ENCODE measurements around the gene GRB2. TPM values are rescaled to one million over a fixed set of nuclear protein-coding genes. Genes with fewer than 3 reads are reported as not detected.

Gene GRB2
- total RNA-seq, 2 experiments from 2014 or later: 149 to 155 TPM

DNA sequence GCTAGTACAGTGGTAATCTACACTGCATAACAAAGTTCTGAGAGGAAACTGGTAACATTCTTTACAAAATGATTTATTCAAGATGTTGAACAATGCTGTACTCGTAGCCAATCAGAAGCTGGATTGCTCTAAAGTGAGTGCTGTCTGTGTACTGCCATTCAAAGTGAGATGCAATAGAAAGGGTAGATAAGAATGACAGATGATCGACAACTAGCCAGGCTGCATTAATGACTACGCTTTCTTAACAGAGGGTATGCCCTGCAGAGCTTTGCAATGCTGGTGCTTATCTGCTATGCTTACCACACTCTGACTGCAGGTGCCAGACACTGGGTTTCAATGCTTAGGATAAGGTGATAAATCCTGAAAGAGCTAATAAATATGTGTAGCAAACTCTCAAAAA, 70.2 kb downstream of the GRB2 start:
- DNase-seq (no peak), ATAC-seq (ENCODE audit: low read depth) (no peak)
- H3K4me1 Mint-ChIP-seq: peaks cover 58% of the 10 kb centered on the region
- H3K9me3 Mint-ChIP-seq: no peaks in the 10 kb centered on the region
- no peak overlapping the region for H3K4me3 Mint-ChIP-seq
- no peaks in the 10 kb centered on the region for H3K27me3 Mint-ChIP-seq
- peaks cover 18% of the 10 kb centered on the region for H3K36me3 Mint-ChIP-seq
- POLR2A ChIA-PET: interaction anchor here (1.4 to 3.3 kb wide), 3 partner anchors 10 to 65 kb away, joined by 5 to 14 read pairs (median 12); partner anchors contain the start of genes MIF4GD and SLC25A19
- peak overlapping the region; percentile 20 for H3K27ac Mint-ChIP-seq

DNA sequence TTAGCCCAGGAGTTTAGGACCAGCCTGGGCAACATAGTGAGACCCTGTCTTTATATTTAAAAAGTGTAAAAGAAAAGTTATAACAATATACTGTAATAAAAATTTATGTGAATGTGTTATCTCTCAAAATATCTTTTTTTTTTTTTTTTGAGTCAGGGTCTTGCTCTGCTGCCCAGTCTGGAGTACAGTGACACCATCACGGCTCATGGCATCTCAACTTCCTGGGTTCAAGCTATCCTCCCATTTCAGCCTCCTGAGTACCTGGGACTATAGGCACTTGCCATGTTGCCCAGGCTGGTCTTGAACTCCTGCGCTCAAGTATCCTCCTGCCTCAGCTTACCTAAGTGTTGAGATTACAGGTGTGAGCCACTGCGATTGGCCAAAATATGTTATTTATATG, 70.8 kb downstream of the GRB2 start:
- H3K27ac Mint-ChIP-seq: peak overlapping the region; percentile 1
- ATAC-seq (ENCODE audit: low read depth): no peak

DNA sequence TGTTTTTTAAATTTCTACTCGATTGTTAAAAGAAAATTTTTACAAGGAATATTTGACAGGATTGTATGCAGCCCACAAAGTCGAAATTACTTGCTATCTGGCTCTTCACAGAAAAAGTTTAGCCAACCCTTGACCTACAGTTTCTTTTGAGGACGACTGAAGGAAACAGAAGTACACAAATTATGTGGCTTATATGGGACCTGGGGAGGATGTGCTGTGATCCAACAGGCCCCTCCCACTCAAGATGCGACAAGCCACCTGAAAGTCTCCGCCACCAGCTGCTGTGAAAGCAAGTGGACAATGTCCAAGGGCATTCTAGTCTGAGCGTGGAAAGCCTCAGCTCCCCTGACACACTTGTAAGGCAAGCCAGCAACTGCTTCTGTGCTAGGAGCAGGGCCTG, 73.8 kb downstream of the GRB2 start:
- POLR2A ChIA-PET: interaction anchor here (1.5 kb wide), 1 partner anchor 70 kb away, joined by 3 read pairs; the partner anchor contains the start of genes GGA3 and MRPS7
- peak; percentile 42 for ATAC-seq (ENCODE audit: low read depth)
- no peak overlapping the region for H3K4me3 Mint-ChIP-seq
- no peaks in the 10 kb centered on the region for H3K27me3 Mint-ChIP-seq
- H3K27ac Mint-ChIP-seq: peak overlapping the region; percentile 21
- no peak for DNase-seq
- H3K9me3 Mint-ChIP-seq: no peaks in the 10 kb centered on the region
- H3K36me3 Mint-ChIP-seq: peaks cover 15% of the 10 kb centered on the region
- peaks cover 54% of the 10 kb centered on the region for H3K4me1 Mint-ChIP-seq

More for the DNA sequence above, 70.8 kb downstream of the GRB2 start:
- Mint-ChIP-seq H3K27me3 (no peaks in the 10 kb centered on the region), H3K4me1 (peaks cover 55% of the 10 kb centered on the region), H3K4me3 (no peak overlapping the region), H3K9me3 (no peaks in the 10 kb centered on the region), H3K36me3 (peaks cover 15% of the 10 kb centered on the region)
- POLR2A ChIA-PET: interaction anchor here (3.3 kb wide), 1 partner anchor 11 kb away, joined by 14 read pairs; no protein-coding TSS in a partner anchor
- DNase-seq: no peak

DNA sequence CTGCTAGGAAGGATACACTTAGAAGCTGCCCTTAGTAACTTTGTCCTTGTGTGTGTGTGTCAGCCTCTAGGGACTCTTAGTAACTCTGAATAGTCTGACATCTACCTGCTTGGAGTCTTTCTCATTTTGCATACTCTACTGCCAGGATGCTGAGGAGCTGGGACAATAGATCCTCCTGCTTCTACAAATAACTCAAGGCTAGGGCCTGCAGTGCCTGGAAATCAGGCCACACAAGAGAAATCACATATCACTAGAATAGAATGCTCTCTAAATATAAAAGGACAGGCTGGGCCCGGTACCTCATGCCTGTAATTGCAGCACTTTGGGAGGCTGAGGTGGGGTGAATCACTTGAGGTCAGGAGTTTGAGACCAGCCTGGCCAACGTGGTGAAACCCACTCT, 77.7 kb downstream of the GRB2 start:
- peaks cover 49% of the 10 kb centered on the region for H3K4me1 Mint-ChIP-seq
- H3K4me3 Mint-ChIP-seq: no peak overlapping the region
- peaks cover 25% of the 10 kb centered on the region for H3K36me3 Mint-ChIP-seq
- ATAC-seq (ENCODE audit: low read depth): no peak
- DNase-seq: no peak
- POLR2A ChIA-PET: no interaction called here
- H3K27me3 Mint-ChIP-seq: no peaks in the 10 kb centered on the region
- no peaks in the 10 kb centered on the region for H3K9me3 Mint-ChIP-seq
- H3K27ac Mint-ChIP-seq: no peak overlapping the region

DNA sequence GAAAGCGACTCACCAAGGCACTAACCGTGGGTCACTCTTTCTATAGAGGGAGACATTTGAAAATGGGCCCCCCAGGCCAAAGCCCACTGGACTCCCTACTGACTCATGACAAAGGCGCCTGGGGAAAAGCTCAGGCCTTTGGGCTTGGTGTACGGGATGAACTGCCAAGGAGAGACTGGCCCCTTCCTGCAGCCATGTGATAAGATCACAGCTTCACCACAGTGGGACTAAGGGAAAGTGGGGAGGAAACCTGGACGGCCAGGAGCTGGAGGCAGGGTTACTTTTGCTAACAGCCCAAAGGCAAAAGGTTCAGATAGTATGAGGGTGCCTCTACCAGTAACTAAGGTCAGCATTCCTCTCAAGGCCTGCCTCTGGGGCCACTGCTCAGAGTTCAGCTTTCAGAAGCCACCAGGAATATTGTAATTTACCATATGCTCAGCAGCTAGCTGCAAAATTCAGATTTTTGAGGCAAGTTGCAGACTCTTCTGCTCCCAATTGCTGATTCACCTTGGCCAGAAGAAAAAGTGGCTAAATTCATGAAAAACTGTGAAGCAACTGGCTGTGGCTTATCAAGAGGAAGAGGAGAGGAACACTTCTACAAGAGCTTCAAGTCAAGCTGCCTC, 79.1 kb downstream of the GRB2 start:
- H3K36me3 Mint-ChIP-seq: peaks cover 20% of the 10 kb centered on the region

DNA sequence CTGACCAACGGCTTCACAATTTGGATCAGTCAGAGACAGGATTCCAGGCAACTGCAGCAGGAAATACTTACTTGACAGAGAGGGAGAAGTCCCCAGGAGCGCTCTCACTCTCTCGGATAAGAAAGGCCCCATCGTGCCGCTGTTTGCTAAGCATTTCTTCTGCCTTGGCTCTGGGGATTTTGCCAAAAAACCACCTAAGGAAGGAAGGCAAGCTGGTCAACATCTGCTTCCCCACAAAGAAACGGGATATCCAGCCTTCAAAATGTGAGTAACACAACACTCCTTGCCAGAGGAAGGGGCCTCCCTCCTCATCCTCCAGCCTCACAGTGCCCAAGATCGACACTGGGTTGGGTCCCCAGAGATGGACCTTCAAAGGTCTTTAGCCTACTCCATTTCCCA, 79.7 kb downstream of the GRB2 start:
- Mint-ChIP-seq H3K27me3 (no peaks in the 10 kb centered on the region), H3K9me3 (no peaks in the 10 kb centered on the region), H3K4me1 (peaks cover 35% of the 10 kb centered on the region), H3K36me3 (peaks cover 20% of the 10 kb centered on the region), H3K27ac (peak overlapping the region; percentile 17), H3K4me3 (no peak overlapping the region)
- DNase-seq (no peak), ATAC-seq (ENCODE audit: low read depth) (no peak)
- POLR2A ChIA-PET: interaction anchor here (1.3 to 1.4 kb wide), 2 partner anchors 11 to 20 kb away, joined by 7 read pairs; no protein-coding TSS in a partner anchor

More for the DNA sequence above, 79.1 kb downstream of the GRB2 start:
- no peaks in the 10 kb centered on the region for H3K27me3 Mint-ChIP-seq
- peak overlapping the region; percentile 17 for H3K27ac Mint-ChIP-seq
- no peaks in the 10 kb centered on the region for H3K9me3 Mint-ChIP-seq
- ATAC-seq (ENCODE audit: low read depth) (no peak), DNase-seq (no peak)
- POLR2A ChIA-PET: interaction anchor here (0.6 to 1.4 kb wide), 3 partner anchors 10 to 52 kb away, joined by 3 to 7 read pairs (median 7); no protein-coding TSS in a partner anchor
- H3K4me3 Mint-ChIP-seq: no peak overlapping the region
- H3K4me1 Mint-ChIP-seq: peaks cover 38% of the 10 kb centered on the region

DNA sequence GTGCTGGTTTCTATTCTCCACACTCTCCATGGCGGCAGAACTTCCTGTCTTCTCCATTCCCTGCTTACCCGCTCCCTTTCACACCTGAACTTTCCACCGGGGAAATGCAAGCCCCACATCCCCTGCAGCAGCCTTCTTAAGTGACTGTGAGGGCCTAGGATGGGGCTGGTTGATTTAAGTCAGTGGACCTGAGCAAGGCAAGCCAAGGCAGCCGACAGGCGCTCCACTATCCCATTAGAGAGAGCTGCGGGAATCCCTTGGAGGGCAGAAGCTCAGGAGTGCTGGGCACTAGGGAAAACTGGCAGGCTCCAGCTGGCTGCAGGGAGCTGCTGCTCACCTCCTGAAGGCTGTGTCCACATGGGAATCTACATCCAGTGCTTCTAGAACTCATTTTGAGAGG, 80.1 kb downstream of the GRB2 start:
- H3K9me3 Mint-ChIP-seq: no peaks in the 10 kb centered on the region
- no peak overlapping the region for H3K4me3 Mint-ChIP-seq
- H3K27me3 Mint-ChIP-seq: no peaks in the 10 kb centered on the region
- peaks cover 23% of the 10 kb centered on the region for H3K36me3 Mint-ChIP-seq
- H3K27ac Mint-ChIP-seq: peak overlapping the region; percentile 17
- DNase-seq: no peak
- peaks cover 33% of the 10 kb centered on the region for H3K4me1 Mint-ChIP-seq
- no peak for ATAC-seq (ENCODE audit: low read depth)
- POLR2A ChIA-PET: no interaction called here

DNA sequence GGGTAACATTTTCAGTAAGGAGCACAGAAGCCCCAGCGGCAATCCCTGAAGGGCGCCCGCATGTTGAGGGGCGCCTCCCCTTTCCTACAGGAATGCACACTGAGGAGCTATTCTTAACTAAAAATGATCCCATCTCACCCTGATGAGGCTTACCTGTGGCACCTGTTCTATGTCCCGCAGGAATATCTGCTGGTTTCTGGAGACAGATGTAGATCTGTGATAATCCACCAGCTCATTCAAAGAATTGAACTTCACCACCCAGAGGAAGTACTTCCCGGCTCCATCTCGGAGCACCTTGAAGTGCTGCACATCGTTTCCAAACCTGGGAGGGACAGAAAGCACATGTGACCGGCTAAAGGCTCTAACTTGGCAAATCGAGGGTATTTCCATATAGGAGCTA, 84.0 kb downstream of the GRB2 start:
- Mint-ChIP-seq H3K4me1 (peaks cover 26% of the 10 kb centered on the region), H3K4me3 (no peak overlapping the region), H3K27ac (no peak overlapping the region), H3K36me3 (peaks cover 28% of the 10 kb centered on the region), H3K27me3 (no peaks in the 10 kb centered on the region), H3K9me3 (no peaks in the 10 kb centered on the region)
- POLR2A ChIA-PET: interaction anchor here (0.7 to 1.2 kb wide), 2 partner anchors 32 to 84 kb away, joined by 3 read pairs; partner anchors contain the start of genes GRB2 and SLC25A19
- ATAC-seq (ENCODE audit: low read depth): no peak
- no peak for DNase-seq

DNA sequence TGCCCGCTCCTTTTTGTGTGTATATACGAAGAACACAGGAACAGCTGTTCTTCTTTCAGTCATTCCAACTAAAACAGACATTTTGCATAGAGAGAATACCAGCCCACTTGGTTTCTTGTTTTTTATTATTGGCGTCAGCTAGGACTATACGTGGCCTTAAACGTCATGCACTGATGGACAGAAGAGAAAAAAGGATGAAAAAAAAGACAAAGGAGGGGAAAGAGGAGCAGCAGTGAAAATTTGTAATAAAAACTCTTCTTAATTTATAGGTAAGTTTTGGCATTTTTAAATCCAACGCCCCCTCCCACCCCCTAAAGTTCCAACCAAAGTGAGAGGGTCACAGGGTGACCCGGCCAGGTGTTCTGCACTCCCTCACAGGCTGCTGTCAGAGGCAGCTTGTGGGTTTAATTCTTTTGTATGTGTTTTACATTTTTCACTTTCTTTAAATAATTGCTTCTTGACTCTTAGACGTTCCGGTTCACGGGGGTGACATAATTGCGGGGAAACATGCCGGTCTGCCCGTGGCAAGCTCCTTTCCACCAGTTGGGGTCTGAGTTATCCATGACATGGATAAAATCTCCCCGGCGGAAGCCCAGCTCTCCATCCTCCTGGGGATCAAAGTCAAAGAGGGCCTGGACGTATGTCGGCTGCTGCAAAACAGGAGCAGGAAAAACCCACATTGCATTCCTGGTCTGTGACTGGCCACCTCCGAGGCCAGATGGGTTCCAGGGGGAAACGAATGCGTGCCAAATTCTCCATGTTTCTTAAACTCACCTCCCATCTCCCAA, 85.4 kb downstream of the GRB2 start:
- no peak for DNase-seq
- no peaks in the 10 kb centered on the region for H3K9me3 Mint-ChIP-seq
- no peak overlapping the region for H3K27ac Mint-ChIP-seq
- no peak for ATAC-seq (ENCODE audit: low read depth)
- H3K27me3 Mint-ChIP-seq: no peaks in the 10 kb centered on the region
- H3K4me1 Mint-ChIP-seq: peaks cover 15% of the 10 kb centered on the region
- peaks cover 25% of the 10 kb centered on the region for H3K36me3 Mint-ChIP-seq
- H3K4me3 Mint-ChIP-seq: no peak overlapping the region
- POLR2A ChIA-PET: interaction anchor here (1.9 kb wide), 1 partner anchor 59 kb away, joined by 4 read pairs; the partner anchor contains the start of genes GGA3 and MRPS7

DNA sequence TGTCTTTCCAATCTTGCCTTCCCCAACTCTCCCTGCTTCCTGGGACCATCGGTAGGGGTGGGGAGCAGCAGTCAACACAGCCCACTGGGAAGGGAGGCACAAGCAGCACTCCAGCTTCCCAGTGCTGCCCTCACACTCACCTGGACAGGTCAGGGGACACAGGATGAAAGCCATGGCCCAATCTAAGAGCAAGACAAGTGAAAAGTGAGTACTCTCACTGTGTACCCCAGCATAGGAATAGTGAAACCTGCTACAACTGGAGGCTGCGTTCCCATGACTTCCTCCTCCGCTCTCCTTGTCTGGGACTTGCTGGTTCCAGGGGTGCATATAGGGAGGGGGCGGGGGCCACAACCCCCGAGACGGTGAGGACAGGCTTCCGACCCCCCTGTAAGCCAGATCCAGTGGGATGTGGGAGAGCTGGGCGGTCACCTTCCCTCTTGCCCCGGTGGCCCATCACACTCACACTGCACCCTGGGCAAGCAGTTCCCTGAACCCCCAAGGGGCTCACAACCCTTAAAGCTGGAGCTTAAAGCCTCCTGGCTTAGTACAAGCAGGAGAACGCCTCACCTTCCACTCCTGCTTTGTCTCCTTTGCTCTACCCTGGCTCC, 86.8 kb downstream of the GRB2 start:
- no peak for ATAC-seq (ENCODE audit: low read depth)
- peaks cover 21% of the 10 kb centered on the region for H3K36me3 Mint-ChIP-seq
- POLR2A ChIA-PET: interaction anchor here (0.6 to 1.9 kb wide), 2 partner anchors 28 to 58 kb away, joined by 4 read pairs; partner anchors contain the start of genes GGA3 and MRPS7
- no peaks in the 10 kb centered on the region for H3K9me3 Mint-ChIP-seq
- no peak for DNase-seq
- peaks cover 15% of the 10 kb centered on the region for H3K4me1 Mint-ChIP-seq
- no peak overlapping the region for H3K27ac Mint-ChIP-seq
- no peaks in the 10 kb centered on the region for H3K27me3 Mint-ChIP-seq
- no peak overlapping the region for H3K4me3 Mint-ChIP-seq

DNA sequence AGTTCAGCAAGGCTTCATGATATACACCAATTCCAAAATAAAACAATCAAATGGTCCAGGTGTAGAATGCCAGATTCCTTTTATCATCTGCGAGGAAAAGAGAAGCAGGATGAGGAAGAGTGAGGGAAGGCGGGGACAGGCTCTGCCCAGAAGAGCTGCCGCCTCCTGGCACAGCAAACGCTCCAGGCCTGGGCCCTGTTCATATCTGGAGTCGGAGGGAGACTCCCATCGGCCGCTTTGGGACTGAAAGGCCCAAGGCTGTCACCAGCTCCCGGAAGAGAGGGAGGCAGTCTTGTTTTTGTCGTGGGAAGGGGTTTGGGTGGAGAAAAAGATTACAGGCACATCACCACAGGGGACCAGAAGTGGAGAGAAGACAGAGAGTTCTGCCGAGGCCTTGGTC, 87.3 kb downstream of the GRB2 start:
- no peaks in the 10 kb centered on the region for H3K27me3 Mint-ChIP-seq
- H3K27ac Mint-ChIP-seq: no peak overlapping the region
- peaks cover 12% of the 10 kb centered on the region for H3K4me1 Mint-ChIP-seq
- DNase-seq: no peak
- POLR2A ChIA-PET: no interaction called here
- peaks cover 18% of the 10 kb centered on the region for H3K36me3 Mint-ChIP-seq
- no peaks in the 10 kb centered on the region for H3K9me3 Mint-ChIP-seq
- H3K4me3 Mint-ChIP-seq: no peak overlapping the region
- ATAC-seq (ENCODE audit: low read depth): no peak

DNA sequence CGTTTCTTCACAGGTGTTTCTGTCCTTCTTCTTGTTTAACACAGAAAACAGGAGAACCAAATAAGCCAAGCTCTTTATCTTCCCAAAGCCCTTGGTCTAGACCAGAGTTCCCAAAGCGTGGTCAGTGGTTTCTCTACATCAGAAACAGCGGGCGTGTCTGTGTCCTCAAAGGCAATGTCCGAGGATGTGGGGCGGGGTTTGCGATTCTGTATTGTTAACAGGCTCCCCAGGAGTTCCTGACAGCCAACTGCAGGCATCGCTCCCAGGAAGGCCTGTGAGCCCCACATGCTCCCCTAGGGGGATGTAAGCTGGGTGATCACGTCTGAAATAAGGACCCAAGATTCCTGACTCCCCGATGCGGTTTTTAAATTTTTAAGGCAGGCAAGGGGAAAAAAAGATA, 87.8 kb downstream of the GRB2 start:
- no peak for DNase-seq
- no peak for ATAC-seq (ENCODE audit: low read depth)
- H3K27me3 Mint-ChIP-seq: no peaks in the 10 kb centered on the region
- no peak overlapping the region for H3K27ac Mint-ChIP-seq
- peaks cover 16% of the 10 kb centered on the region for H3K36me3 Mint-ChIP-seq
- POLR2A ChIA-PET: no interaction called here
- H3K9me3 Mint-ChIP-seq: no peaks in the 10 kb centered on the region
- H3K4me1 Mint-ChIP-seq: peaks cover 12% of the 10 kb centered on the region
- H3K4me3 Mint-ChIP-seq: no peak overlapping the region

DNA sequence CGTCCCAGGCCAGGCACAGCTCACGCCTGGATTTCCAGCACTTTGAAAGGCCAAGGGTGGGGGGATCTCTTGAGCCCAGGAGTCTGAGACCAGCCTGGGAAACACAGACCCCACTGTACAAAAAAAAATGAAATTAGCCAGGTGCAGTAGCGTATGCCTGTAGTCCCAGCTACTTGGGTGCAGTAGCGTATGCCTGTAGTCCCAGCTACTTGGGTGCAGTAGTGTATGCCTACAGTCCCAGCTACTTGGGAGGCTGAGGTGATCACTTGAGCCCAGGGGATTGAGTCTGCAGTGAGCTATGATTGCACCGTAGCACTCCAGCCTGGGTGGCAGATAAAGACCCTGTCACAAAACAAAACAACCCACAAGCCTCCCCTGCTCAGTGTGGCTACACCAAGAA, 89.2 kb downstream of the GRB2 start:
- H3K9me3 Mint-ChIP-seq: no peaks in the 10 kb centered on the region
- no peak for DNase-seq
- POLR2A ChIA-PET: interaction anchor here (0.8 kb wide), 2 partner anchors 19 to 26 kb away, joined by 4 to 5 read pairs; no protein-coding TSS in a partner anchor
- no peak overlapping the region for H3K4me3 Mint-ChIP-seq
- no peaks in the 10 kb centered on the region for H3K27me3 Mint-ChIP-seq
- H3K27ac Mint-ChIP-seq: no peak overlapping the region
- peaks cover 16% of the 10 kb centered on the region for H3K4me1 Mint-ChIP-seq
- ATAC-seq (ENCODE audit: low read depth): no peak
- H3K36me3 Mint-ChIP-seq: peaks cover 13% of the 10 kb centered on the region

Data from activated naive CD8-positive, alpha-beta T cell treated with anti-CD3 and anti-CD28 coated beads, Interleukin-2, amount 10 ng/mL, durations not matched to agents 7 days and 5 days (primary cell).